ENCODE data around the gene SDE2.
A peak's percentile ranks its signal among the peaks of the same experiment; 100 is the strongest.
"Not testable (repeated sequence)": the region's sequence is repeated elsewhere in the genome, so short reads cannot be mapped to it uniquely, and the experiment has no call there.

SDE2 gene

DNA sequence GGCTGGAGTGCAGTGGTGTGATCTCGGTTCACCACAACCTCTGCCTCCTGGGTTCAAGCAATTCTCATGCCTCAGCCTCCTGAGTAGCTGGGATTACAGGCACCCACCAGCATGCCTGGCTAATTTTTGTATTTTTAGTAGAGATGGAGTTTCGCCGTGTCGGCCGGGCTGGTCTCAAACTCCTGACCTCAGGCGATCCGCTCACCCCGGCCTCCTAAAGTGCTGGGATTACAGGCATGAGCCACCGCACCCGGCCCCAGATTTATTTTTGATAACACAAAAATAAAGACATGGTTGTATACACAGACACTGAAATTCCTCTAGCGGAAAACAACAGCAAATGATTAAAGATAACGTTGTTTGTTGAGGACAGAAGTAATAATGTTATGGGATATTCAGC, 24.0 kb downstream of the SDE2 start:
- DNase-seq (ENCODE audit: low spot score) = not testable (repeated sequence)

DNA sequence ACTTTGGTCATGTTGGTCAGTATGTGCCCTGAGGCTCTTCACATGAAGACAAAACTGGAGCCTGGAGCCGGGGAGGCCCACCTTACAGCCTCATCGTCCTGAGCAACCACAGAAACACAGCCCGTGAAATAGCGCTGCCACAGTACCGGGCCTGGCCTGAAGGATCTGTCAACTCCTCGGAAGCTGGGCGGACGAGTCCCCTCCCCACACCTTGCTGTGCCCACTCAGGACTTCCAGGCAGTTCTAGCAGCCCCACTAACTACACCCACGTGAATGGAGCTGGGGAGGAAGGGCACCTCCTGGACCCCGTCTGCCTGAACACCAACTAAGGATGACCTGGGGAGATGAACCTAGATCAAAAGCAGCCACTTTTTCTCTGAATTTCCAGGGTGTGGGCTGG, 24.7 kb downstream of the SDE2 start:
- no peak for DNase-seq (ENCODE audit: low spot score)

DNA sequence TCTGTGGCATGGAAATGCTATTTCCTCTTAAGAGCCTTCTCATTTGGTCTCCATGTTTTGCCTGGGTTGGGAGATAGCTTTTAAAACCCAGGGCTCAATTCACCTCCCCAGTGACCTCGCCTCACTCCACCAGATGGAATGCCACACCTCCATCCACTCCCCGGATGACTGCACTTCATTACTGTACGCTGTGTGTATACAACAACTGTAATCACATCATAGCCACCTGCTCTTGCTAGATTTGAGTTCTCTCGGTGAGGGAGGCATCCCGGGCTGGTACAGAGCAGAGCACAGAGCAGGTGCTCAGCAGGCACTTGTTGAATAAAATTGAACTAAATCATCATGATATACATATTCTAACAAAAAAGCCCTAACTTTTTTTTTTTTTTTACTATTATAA, 26.0 kb downstream of the SDE2 start:
- DNase-seq (ENCODE audit: low spot score) = no peak

DNA sequence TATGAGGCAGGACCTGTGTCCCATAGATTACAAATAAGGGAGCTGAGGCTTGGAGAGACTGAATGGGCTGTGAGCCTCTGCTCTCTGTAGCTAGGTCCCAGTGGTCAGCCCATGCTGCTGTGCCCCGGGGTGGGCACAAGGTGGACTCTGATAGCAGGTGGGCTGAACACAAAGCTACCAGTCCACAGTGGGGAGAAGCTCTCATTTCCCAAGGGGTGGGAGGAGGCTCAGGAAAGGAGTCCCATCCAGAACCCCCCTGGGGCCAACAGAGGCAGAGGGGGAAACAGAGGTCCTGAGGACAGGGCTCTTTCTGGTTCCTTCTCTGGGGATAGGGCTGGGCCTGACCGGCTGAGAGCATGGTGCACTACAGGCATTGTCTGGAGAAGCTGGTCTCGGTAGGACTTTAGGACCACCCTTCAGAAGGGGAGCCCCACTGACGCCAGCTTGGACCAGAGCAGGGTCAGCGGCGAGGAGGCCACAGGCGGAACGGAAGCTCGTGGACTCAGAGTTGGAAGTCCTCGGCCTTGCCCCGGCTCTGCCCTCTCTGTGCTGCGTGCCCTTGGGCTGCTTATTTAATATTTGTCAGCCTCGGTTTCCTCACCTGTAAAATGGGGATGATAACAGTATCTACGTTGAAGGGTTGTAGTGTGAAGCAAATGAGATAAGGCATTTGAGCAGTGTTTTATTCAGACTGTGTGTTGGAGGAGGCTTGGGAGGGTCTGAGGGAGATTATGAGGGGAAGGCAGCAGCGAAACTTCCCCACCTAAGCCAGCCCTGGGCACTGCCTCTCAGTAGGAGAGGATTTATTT, 26.6 kb downstream of the SDE2 start:
- DNase-seq (ENCODE audit: low spot score) = no peak

DNA sequence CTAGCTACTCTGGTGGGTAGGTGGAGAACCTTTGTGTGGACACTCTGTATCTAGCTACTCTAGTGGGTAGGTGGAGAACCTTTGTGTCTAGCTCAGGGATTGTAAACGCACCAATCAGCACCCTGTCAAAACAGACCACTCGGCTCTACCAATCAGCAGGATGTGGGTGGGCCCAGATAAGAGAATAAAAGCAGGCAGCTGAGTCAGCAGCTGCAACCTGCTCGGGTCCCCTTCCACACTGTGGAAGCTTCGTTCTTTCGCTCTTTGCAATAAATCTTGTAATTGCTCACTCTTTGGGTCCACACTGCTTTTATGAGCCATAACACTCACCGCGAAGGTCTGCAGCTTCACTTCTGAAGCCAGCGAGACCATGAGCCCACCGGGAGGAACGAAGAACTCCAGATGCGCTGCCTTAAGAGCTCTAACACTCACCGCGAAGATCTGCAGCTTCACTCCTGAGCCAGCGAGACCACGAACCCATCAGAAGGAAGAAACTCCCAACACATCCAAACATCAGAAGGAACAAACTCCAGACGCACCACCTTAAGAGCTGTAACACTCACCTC, 28.5 kb downstream of the SDE2 start:
- not testable (repeated sequence) for DNase-seq (ENCODE audit: low spot score)

DNA sequence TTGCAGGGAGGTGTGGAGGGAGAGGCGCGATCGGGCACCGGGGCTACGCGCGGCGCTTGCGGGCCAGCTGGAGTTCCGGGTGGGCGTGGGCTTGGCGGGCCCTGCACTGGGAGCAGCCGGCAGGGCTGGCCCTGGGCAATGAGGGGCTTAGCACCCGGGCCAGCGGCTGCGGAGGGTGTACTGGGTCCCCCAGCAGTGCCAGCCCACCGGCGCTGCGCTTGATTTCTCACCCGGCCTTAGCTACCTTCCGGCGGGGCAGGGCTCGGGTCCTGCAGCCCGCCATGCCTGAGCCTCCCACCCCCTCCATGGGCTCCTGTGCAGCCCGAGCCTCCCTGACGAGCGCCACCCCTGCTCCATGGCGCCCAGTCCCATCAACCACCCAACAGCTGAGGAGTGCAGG, 29.4 kb downstream of the SDE2 start:
- DNase-seq (ENCODE audit: low spot score) = not testable (repeated sequence)

DNA sequence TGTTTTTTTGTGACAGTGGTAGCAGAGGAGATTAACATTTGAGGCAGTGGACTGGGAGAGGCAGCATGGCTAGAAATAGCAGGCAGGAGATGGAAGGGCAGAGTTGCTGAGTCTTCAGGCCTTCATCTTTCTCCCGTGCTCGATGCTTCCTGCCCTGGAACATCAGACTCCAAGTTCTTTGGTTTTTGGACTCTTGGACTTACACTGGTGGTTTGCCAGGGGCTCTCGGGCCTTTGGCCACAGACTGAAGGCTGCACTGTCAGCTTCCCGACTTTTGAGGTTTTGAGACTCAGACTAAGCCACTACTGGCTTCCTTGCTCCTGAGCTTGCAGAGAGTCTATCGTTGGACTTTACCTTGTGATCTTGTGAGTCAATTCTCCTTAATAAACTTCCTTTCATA, 33.9 kb downstream of the SDE2 start:
- DNase-seq (ENCODE audit: low spot score) = no peak

DNA sequence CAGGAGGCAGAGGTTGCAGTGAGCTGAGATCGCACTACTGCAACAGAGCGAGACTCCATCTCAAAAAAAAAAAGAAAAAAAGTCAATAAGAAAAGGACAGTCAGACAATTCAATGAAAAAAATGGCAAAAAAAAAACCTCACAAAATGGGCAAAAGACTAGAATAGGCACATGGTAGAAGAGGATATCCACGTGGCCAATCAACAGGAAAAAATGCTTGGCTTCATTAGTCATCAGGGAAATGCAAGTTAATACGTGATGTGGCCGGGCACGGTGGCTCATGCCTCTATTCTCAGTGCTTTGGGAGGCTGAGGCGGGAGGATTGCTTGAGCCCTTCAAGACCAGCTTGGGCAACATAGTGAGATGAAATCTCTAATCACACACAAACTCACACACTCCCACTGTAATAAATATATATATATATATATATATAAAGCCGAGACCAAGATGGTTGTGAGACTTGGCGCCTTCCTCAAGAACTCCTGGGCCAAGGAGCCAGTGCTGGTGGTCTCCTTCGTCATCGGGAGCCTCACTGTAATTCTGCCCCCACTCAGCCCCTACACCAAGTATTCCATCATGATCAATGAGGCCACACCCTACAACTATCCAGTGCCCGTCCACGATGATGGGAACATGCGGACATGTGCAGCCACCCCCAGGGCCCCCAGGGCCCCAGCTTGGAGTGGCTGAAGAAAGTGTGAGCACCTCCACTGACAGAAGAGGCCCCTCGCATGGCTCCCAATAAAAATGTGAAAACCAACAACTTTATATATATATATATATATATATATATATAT, 35.2 kb downstream of the SDE2 start:
- no peak for DNase-seq (ENCODE audit: low spot score)

DNA sequence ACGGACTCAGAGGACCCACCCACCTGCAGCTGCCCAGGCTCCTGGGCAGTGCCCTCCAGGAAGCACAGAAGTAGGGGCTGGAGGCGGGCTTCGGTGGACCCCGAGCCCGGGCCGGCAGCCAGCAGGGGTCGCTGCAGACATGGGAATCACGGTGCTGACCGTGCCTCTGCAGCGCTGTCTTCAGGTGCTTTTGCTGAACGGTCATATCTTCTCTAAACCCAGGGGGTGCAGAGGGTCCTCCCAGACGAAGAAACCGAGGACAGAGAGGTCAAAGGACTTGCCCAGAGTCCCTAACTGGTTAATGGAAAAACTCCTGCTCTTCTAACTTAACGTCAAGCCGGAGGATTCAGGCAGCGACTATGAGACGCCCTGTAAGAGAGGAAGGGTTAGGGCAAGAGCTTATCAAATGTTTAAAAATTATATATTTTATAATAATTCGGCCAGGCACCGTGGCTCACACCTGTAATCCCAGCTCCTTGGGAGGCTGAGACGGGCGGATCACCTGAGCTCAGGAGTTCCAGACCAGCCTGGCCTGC, 36.6 kb downstream of the SDE2 start:
- DNase-seq (ENCODE audit: low spot score) = peak; percentile 77

DNA sequence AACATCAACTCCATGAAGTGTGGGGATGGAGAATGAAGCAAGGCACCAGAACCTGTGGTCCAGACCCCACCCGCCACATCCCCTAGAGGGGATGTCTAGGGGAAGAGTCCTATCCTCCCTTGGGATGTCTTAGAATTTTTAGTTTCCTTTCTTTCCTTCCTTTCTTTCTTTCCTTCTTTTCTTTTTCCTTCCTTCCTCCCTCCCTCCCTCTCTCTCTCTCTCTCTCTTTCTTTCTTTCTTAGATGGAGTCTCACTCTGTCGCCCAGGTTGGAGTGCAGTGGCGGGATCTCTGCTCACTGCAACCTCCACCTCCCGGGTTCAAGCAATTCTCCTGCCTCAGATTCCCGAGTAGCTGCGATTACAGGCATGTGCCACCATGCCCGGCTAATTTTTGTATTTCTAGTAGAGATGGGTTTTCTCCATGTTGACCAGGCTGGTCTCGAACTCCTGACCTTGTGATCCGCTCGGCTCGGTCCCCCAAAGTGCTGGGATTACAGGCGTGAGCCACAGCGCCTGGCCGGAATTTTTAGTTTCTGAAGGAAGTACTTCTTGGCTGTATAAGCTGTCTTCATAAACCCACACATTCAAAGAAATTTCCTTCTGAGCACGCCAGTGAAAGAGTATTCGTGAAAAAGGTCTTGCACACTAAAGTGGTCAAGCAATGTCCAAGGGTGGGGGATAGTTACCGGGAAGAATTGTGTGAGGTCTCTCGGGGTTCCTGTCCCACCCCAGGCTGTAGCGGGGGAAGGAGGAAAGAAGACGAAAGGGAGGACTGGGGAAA, 37.3 kb downstream of the SDE2 start:
- DNase-seq (ENCODE audit: low spot score) = no peak

DNA sequence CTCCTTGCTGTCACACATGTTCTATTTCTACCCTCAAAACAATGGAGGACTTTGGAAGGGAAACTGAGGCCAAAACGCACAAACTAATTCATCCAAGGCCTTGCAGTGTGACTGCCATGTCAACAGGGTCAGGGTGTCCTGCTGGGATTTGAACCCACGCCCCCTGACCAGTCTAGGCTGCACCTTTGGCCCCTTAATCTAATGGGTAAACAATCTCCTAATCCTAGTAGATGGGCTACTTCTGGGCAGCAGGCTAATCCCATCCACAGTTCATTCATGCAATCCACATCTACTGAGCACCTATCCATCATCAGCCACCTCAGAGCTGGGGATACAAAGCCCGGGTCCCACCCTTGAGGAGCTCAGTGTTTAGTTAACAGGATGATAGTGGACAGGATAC, 41.1 kb downstream of the SDE2 start:
- no peak for DNase-seq (ENCODE audit: low spot score)

DNA sequence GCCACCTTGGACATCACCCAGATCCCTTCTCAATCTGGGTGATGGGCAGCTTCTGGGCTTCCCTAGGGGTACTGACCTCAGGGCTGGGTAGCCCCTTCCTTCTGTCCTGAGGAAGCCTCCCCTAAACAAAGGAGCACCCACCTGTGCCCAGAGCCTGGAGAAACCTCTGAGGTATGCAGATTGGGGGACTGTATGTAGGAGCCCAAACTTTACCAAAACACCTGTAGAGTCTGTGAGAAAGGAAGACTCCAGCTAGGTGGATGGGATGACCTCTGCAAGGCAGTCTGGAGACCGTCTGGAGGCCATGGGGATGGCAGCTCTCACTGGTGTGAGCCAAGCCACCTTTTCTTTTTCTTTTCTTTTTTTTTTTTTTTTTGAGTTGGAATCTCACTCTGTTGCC, 44.4 kb downstream of the SDE2 start:
- DNase-seq (ENCODE audit: low spot score) = no peak

DNA sequence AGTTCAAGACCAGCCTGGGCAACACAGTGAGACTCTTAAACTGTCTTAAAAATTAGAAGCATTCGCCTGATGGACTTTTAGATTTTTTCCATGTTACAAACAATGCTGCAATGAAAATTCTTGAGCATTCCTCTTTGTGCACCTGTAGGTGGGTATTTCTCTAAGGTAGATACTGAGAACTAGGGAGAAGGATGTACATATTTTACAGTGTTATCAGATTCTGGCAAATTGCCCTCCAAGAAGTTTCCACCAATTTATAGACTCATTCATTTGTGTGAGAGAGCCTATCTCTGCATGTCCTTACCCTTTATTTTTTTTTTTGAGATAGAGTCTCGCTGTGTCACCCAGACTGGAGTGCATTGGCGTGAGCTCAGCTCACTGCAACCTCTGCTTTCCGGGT, 45.8 kb downstream of the SDE2 start:
- no peak for DNase-seq (ENCODE audit: low spot score)

DNA sequence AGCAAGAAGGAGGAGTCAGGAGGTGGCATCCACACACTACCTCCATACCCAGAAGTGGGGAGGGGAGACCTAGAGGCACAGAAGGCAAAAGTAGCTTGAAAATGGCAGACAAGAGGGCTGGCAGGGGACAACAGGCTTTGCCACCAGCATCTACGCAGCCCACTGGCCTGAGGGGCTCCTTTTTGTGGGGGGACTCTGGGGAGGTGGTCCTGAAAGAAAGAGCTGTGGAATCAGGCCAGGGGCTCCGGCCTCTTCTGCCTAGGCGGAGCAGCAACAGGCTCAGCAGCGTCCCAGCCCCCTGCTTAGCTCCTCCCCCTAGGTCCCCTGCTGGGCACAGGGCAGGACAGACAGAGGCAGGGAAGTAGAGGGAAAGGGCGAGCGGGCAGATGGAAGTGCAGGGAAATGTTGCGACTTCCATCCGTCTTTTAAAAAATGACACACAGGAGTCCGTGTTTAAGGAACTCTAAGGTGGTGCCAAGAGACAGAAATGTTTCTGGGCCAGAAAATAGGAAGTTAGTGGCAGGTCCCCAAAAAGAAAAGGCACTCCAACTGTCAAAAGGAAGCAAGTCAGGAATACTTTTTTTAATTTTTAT, 48.1 kb downstream of the SDE2 start:
- peak; percentile 53 for DNase-seq (ENCODE audit: low spot score)

DNA sequence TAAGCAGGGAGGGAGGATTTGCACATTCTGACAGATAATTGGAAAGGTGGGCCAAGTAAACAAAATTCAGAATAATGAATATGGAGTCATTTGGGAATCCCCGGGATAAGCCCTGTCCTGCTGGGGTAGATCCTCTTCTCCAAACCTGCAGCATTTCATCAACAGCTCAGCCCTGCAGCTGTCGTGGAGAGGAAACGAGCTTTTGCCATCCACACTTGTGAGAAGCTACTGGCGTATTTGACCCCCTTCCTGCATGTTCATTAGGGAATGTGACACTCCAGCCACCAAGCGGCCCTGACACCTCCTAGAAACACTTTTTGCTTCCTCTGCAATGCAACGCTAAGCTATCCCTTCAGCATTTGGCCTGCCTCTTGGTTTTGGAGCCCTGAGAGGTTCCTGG, 50.1 kb downstream of the SDE2 start:
- DNase-seq (ENCODE audit: low spot score) = no peak

DNA sequence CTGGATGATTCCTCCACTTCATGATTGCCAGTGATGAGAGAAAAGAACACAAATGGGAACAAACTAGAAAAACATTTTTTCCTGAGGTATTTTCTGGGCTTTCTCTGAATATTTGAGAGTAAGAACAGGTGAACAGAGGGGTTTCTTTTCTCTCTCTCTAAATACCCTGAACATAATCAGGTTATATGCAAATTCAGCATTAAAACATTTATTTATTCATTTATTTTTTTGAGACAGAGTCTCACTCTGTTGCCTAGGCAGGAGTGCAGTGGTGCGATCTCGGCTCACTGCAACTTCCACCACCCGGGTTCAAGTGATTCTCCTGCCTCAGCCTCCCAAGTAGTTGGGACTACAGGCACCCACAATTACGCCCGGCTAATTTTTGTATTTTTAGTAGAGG, 52.3 kb downstream of the SDE2 start:
- DNase-seq (ENCODE audit: low spot score) = no peak

DNA sequence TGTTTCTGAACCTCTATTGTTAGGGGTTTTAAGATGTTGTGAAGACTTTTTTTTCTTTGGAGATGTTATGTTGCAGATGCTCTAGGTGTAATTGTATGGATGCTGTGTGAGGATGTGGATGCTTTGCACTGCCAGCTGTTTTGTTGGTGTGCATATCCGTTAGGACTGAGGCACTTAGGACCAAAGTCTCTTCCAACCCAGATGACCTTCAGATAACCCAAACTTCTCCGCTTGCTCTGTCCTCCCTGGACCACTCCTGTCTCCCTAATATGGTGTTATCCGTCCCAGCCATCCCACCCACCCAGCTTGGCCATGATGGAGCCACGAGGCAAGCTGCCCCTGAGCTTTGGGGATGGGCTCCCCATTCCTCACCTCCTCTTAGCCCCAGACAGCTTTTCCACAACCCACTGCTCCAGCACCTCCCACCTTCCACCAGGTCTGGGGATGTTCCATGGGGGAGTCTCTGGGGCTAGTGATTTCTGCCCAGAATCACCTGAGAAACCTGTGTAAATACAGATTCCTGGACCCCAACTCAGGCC, 53.0 kb downstream of the SDE2 start:
- no peak for DNase-seq (ENCODE audit: low spot score)

DNA sequence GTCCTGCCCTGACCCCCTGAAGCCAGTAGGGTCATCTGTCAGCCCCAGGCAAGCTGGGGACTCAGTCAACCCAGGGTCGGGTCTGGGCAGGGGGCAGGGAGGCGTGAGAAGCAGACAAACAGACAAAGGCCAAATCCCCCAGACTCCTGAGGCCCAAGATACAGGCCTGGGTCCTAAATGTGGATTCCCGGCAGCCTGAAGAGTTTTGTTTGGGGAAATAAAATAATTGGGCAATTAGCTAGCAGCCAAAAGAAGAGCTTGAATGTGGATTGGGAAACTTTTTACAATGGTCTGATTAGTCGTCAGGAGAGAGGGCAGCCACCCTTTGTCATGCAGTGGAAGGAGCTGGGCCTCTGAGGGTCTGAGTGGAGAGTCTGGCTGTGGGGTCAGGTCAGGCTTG, 53.6 kb downstream of the SDE2 start:
- no peak for DNase-seq (ENCODE audit: low spot score)

DNA sequence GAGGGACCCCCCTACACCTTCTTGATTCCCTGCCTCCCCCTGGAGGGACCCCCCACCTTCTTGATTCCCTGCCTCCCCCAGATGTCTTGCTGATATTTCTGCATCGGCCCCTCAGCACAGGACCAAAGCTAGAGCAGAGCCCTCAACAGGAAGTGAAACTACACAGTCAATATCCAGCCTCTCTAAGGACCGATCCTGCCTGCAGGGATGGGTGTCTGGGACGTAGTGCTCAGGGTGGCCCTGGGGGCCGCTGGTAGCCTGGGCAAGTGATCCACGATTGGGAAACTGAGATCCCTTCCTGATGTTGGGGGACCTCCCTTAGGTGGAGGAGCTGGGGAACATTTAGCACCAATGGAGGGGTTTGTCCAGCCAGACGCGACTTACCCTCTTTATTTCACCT, 54.2 kb downstream of the SDE2 start:
- DNase-seq (ENCODE audit: low spot score) = no peak

DNA sequence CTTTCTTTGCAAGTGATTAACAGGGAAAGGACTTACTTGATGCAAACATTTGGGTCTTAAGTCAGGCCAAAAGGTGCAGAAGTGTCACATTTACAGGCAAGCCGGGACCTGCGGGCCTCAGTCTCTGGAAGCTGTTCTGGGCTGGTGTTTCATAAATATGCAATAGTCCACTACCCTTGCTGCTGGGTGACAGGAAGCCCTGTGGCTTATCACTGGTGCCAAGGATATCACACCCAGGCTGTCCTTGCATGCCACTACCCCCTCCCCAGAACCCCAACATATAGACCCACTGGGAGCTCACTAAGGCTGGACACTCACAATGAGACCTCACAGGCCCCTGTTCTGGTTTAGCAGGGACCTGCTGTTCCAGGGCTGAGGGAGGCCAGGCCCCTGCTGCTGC, 54.8 kb downstream of the SDE2 start:
- DNase-seq (ENCODE audit: low spot score) = no peak

DNA sequence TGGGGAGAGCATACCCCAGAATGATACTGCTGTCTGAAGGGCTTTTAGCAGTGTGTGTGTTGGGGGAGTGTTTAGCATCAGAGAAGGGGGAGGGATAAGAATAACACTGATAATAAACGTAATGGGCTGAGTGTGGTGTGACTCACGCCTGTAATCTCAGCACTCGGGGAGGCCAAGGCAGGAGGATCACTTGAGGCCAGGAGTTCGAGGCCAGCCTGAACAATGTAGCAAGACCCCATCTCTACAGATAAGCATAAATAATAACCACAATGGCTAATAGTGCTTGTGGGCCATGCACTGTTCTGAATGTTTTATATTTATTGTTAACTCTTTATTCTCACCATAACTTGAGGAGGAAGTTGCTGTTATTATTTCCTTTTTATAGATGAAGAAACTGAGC, 55.6 kb downstream of the SDE2 start:
- DNase-seq (ENCODE audit: low spot score) = no peak

DNA sequence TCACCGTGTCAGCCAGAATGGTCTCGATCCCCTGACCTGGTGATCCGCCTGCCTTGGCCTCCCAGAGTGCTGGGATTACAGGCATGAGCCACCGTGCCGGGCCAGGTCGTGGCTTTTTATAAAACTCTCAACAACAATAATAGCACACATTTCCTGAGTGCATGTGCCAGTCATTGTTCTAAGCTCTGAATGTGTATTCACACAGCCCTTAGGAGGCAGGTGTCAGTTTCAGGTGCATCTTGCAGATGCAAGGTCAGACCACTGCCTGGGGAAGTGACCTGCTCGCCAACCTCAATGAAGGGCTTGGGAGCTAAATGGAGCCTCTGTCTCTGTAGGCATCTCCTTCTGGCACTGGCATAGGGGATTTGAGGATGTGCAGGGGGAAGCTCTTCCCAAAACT, 56.6 kb downstream of the SDE2 start:
- DNase-seq (ENCODE audit: low spot score) = no peak

All from HuH-7 (cell line).